Dendritic cell treated with granulocyte-macrophage colony-stimulating factor and Interleukin-4, amounts not matched to agents 40 ng/mL and 50 ng/mL, for 4 days (primary cell): ENCODE results near the gene ZBTB16.
"Not testable (repeated sequence)": the region's sequence is repeated elsewhere in the genome, so short reads cannot be mapped to it uniquely, and the experiment has no call there.

Source experiments
- H3K27ac Mint-ChIP-seq: one replicate; pipeline ENCODE4 v1.8.0; 2022; ENCODE audit warnings: mild to moderate bottlenecking, mixed read lengths
- H3K27me3 Mint-ChIP-seq: one replicate; pipeline ENCODE4 v1.8.0; 2022; ENCODE audit warnings: mild to moderate bottlenecking, mixed read lengths
- H3K36me3 Mint-ChIP-seq: one replicate; pipeline ENCODE4 v1.8.0; 2022; ENCODE audit warnings: low read depth, mixed read lengths
- H3K4me1 Mint-ChIP-seq: one replicate; pipeline ENCODE4 v1.8.0; 2022; ENCODE audit warnings: low read depth, mixed read lengths
- H3K4me3 Mint-ChIP-seq: one replicate; pipeline ENCODE4 v1.8.0; 2022; ENCODE audit warnings: mild to moderate bottlenecking, moderate library complexity, mixed read lengths
- H3K9me3 Mint-ChIP-seq: one replicate; pipeline ENCODE4 v1.8.0; 2022; ENCODE audit warnings: mixed read lengths
- intact Hi-C: fragments of 100-400 bp; cut with micrococcal nuclease; formaldehyde crosslinking; loops from one replicate; pipeline ENCODE4 v1.15.0; 2022

ZBTB16 gene

DNA sequence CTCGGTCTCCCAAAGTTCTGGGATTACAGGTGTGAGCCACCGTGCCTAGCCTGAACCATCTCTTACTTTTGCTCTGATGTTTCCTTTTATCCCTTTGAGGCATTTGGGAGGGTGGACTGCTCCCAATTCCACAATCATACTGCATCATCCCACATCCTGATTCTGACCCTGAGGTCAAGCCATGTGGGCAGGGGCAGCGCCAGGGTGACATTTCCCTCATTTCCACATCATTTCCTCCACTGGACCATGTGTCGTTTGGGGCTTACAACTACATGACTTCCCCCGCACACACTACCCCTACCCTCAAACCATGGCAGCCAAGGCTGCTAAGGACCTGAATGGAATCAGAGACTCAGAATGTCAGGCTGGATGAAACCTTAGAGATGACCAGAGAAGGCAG, 26.4 kb upstream of the ZBTB16 start:
- H3K27me3 Mint-ChIP-seq, result peaks cover 18% of the 10 kb centered on the region

DNA sequence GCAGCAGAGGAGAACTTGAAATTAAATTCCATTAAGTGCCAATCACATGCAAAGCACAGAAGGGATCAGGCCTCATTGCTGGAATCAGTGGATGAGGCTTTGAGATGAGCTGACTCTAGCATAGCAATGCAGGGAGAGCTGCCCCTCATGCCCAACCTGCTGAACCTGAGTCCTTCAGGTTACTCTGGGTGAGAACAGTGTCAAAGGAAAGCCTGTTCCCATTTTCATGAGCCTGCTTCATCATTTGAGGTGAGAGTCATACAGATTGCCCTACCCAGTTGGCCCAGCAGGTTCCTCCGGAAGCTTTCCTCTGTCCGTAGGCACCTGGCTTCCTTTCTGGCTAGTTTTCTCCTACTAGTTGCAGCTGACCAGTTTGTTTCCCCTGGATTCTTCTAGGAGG, 25.9 kb upstream of the ZBTB16 start:
- Mint-ChIP-seq H3K36me3 (no peaks in the 10 kb centered on the region), H3K4me1 (peaks cover 23% of the 10 kb centered on the region), H3K4me3 (no peak overlapping the region), H3K9me3 (no peaks in the 10 kb centered on the region), H3K27ac (no peak overlapping the region), H3K27me3 (peaks cover 18% of the 10 kb centered on the region)
- intact Hi-C loops, result loop anchor here (2.0 kb wide), 1 partner anchor 233 kb away; no protein-coding TSS in a partner anchor

More for the DNA sequence above, 26.4 kb upstream of the ZBTB16 start:
- H3K27ac Mint-ChIP-seq, result no peak overlapping the region
- no peaks in the 10 kb centered on the region for H3K9me3 Mint-ChIP-seq
- no peaks in the 10 kb centered on the region for H3K36me3 Mint-ChIP-seq
- no peak overlapping the region for H3K4me3 Mint-ChIP-seq
- intact Hi-C loops, result loop anchor here (2.0 kb wide), 1 partner anchor 234 kb away; no protein-coding TSS in a partner anchor
- H3K4me1 Mint-ChIP-seq, result peaks cover 23% of the 10 kb centered on the region

DNA sequence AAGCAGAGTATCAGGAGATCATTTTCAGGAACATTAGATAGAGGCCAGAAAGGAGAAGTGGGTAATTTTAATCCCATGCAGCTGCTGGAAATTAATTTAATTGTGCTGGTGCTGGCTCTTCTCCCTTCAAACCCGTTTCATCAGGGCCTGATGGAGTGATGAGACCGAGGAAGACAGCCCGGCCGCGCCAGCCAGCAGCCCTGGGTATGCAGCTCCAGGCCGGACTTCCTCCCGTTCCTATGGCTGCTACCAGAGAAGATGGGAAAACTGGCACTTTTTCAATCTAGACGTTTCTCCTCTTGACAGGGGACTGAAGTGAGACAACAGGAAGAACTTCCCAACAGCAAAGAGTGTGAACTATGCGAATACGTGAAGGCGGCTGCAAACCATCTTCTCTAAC, 24.6 kb upstream of the ZBTB16 start:
- Mint-ChIP-seq H3K27me3 (peaks cover 18% of the 10 kb centered on the region), H3K9me3 (no peaks in the 10 kb centered on the region), H3K36me3 (no peaks in the 10 kb centered on the region), H3K4me3 (no peak overlapping the region), H3K27ac (no peak overlapping the region), H3K4me1 (peaks cover 23% of the 10 kb centered on the region)
- intact Hi-C loops, result loop anchor here (5.0 kb wide), 1 partner anchor 147 kb away; no protein-coding TSS in a partner anchor

DNA sequence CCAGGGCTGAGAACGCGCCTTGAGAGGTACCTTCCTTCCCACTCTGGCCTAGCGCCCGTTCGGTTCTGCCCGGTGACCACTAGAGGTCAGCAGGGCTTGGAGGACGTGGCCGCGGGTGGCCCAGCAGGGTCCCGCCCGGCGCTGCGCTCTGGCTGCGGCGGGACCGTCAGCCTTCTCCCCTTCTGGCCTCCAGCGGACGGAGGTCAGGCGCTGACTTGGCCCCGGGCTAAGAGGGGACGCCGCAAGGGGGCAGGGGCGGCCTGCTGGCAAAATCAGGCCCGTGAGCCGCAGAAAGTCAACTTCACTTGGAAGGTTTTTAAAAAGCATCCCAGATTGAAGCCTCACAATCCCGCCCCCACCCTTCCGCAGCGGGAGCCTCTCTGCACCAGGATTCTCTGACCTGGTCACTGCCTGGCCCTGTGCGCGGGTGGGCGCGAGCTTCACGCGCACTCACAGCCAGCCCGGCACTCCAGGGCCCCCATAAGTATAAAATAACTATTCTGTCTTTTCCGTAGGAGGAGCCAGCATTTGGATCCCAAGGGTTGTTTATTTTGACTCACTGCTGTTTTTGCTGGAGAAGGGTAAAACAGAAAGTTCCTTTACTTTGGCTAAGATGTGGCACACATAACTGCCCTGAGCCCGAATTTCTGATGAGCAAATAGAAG, 23.2 kb upstream of the ZBTB16 start:
- H3K36me3 Mint-ChIP-seq, result no peaks in the 10 kb centered on the region
- no peak overlapping the region for H3K27ac Mint-ChIP-seq
- peaks cover 23% of the 10 kb centered on the region for H3K4me1 Mint-ChIP-seq
- intact Hi-C loops, result loop anchor here (1.0 to 5.0 kb wide), 3 partner anchors 139 to 224 kb away; no protein-coding TSS in a partner anchor
- peak overlapping the region; percentile 50 for H3K4me3 Mint-ChIP-seq
- no peaks in the 10 kb centered on the region for H3K9me3 Mint-ChIP-seq
- H3K27me3 Mint-ChIP-seq, result peaks cover 18% of the 10 kb centered on the region

DNA sequence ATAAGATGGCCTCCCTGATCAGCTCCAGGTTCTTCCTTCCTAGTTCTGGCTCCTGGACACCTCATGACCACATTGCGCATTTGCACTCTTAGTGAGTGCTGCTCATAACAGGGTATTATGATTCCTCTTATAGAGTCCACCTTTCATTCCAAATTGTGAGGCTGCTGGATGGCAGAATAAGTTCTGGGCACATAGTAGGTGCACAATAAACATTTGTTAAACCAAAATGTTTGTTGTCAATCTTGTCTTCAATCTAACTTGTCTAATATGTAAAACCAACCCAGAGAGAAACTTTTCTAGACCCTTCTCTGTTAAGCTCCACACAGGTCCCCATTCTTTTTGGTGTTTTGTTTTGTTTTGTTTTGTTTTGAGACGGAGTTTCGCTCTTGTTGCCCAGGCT, 22.6 kb upstream of the ZBTB16 start:
- Mint-ChIP-seq H3K27ac (no peak overlapping the region), H3K4me3 (no peak overlapping the region), H3K9me3 (no peaks in the 10 kb centered on the region), H3K36me3 (no peaks in the 10 kb centered on the region), H3K27me3 (peaks cover 18% of the 10 kb centered on the region), H3K4me1 (peaks cover 18% of the 10 kb centered on the region)
- intact Hi-C loops, result loop anchor here (1.0 to 5.0 kb wide), 3 partner anchors 140 to 223 kb away; no protein-coding TSS in a partner anchor

DNA sequence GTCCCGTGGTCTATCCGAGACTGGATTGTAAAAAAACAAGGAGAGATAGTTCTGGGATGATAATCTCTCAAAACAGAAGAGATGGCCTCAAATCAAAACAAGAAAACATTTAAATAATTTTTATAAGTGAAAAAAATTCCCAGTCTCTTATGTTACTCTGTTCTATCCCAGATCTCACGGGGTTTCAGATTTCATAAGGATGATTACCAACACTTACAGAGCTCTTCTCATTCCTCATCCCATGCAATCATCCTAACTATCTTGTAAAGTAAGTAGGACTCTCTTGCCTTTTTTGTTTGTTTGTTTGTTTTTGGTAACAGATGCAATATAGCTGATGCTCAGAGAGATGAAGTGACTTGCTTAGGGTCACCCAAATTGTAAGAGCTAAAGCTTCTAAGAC, 20.0 kb upstream of the ZBTB16 start:
- peaks cover 18% of the 10 kb centered on the region for H3K27me3 Mint-ChIP-seq
- intact Hi-C loops, result loop anchor here (5.0 kb wide), 1 partner anchor 143 kb away; no protein-coding TSS in a partner anchor
- no peak overlapping the region for H3K4me3 Mint-ChIP-seq
- peaks cover 6% of the 10 kb centered on the region for H3K4me1 Mint-ChIP-seq
- no peaks in the 10 kb centered on the region for H3K9me3 Mint-ChIP-seq
- H3K36me3 Mint-ChIP-seq, result no peaks in the 10 kb centered on the region
- H3K27ac Mint-ChIP-seq, result no peak overlapping the region

DNA sequence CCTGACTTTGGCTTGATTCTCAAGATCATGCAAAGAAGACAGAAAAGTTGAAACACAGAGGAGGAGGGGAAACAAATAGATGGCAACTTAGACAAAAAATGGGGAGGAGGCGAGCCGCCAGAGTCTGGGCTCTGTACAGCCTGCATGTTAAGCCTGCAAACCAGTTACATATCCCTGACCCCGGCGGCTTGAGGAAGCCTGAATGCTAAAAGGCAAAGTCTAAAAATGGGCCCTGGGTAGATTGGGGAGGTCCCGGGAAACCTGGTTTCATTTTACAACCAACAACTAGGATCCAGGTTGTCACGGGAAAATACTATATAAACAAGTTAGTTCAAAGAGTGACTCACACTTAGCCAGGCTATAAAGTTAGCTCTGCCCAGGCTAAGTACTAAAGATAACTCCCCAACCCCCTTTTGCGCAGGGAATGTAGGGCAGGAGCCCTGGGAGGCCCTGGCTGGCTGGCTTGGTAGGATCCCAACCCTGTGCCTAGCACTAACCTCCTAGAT, 18.8 kb upstream of the ZBTB16 start:
- H3K36me3 Mint-ChIP-seq, result no peaks in the 10 kb centered on the region
- peaks cover 6% of the 10 kb centered on the region for H3K4me1 Mint-ChIP-seq
- H3K4me3 Mint-ChIP-seq, result no peak overlapping the region
- H3K27ac Mint-ChIP-seq, result no peak overlapping the region
- peaks cover 14% of the 10 kb centered on the region for H3K27me3 Mint-ChIP-seq
- intact Hi-C loops, result no loop called here
- no peaks in the 10 kb centered on the region for H3K9me3 Mint-ChIP-seq

DNA sequence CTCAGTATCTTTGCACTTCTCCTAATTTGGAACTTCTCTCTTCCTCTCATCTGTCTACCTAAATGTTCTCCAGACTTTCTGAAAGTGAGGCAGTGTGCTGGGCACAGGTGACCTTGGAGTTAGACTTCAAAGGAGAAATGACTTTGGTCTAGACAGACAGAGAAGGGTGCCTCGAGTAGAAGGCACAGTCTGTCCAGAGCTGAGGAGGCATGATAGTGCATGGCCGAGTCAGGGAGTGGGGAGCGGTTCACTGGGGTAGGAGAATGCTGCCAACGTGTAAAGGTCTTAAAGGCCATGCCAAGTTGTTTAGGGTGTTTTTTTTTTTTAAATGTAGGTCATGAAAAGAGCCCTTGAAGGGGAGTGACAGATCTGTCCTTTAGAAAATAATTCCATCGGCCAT, 17.3 kb upstream of the ZBTB16 start:
- Mint-ChIP-seq H3K27me3 (peaks cover 2% of the 10 kb centered on the region), H3K27ac (no peak overlapping the region), H3K4me3 (no peak overlapping the region), H3K4me1 (no peaks in the 10 kb centered on the region), H3K36me3 (no peaks in the 10 kb centered on the region), H3K9me3 (no peaks in the 10 kb centered on the region)
- intact Hi-C loops, result no loop called here

DNA sequence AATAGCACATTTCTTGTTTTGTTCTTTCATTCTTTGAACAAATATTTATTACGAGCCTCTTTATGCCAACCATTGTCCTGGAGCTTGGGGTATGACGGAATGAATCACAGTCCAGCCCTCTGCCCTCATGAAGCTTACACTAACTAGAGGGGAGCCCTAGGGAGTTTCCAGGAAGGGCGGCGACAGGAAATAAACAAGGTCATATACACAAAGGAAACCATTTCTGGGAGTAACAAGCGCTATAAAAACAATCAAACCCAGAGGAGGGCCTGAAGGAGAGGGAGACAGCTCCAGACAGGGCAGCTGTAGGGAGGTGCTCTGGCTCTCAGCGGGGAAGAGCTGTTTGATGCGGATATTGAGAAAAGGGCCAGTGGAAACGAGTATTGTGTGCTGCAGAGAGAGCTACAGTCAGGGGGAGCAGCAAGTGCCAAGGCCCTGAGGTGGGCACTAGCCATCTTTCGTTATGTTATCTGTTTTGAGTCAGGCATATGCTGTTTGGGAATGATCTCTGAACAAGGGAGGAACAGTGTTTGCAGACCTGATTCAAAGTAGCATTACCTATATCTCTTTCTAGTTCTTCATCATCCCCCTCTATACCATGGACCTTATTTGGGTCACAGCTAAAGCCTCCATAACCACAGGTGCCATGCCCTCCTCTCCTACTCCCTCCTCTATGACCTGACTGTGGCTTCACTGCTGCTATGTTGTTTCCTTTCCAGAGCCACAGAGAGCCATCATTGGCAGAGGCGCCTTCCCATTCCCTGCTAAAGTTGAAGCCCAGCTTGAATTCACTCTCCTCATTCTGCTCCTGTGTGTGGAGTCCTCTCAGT, 15.3 kb upstream of the ZBTB16 start:
- intact Hi-C loops, result no loop called here
- Mint-ChIP-seq H3K4me3 (no peak overlapping the region), H3K27ac (no peak overlapping the region)

DNA sequence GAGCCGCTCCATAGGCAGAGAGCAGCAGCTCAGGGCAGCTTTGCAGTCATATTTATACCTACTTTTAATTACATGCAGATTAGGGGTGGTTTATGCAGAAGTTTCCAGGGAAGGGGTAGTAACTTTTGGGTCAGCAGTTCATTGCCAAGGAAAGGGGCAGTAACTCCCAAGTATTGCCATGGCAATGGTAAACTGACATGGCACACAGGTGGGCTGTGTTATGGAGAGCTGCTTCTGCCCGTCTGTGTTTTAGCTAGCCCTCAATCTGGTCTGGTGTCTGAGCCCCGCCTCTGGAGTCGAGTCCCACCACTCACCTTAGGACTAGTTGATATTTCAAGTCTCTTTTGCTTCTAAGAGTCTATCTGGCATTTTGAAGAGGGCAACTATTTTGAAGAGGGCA, 12.2 kb upstream of the ZBTB16 start:
- H3K9me3 Mint-ChIP-seq, result no peaks in the 10 kb centered on the region

More for the DNA sequence above, 15.3 kb upstream of the ZBTB16 start:
- no peaks in the 10 kb centered on the region for H3K36me3 Mint-ChIP-seq
- no peaks in the 10 kb centered on the region for H3K27me3 Mint-ChIP-seq
- no peaks in the 10 kb centered on the region for H3K9me3 Mint-ChIP-seq
- H3K4me1 Mint-ChIP-seq, result no peaks in the 10 kb centered on the region

DNA sequence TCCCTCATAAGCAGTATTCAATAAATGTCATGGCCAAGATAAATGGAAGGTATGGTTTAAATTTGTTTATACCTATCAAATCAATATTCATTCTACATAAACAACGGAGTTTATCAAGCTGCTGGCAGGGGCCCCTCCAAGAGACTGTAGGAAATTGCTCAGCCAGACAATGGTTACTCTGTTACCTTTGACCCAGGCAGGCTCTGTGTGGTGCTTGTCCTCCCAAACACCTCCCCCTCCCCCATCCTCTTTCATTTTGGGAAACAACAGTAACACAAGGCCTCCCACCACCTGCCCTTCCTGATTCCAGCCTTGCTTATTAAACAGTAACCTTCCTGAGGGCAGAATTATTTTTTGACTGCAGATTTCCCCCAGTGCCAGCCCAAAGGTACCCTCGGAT, 10.5 kb upstream of the ZBTB16 start:
- Mint-ChIP-seq H3K9me3 (no peaks in the 10 kb centered on the region), H3K27me3 (no peaks in the 10 kb centered on the region), H3K4me1 (no peaks in the 10 kb centered on the region), H3K36me3 (no peaks in the 10 kb centered on the region), H3K4me3 (no peak overlapping the region), H3K27ac (no peak overlapping the region)
- intact Hi-C loops, result no loop called here

More for the DNA sequence above, 12.2 kb upstream of the ZBTB16 start:
- Mint-ChIP-seq H3K4me3 (no peak overlapping the region), H3K27me3 (no peaks in the 10 kb centered on the region), H3K27ac (no peak overlapping the region), H3K36me3 (no peaks in the 10 kb centered on the region), H3K4me1 (no peaks in the 10 kb centered on the region)
- intact Hi-C loops, result no loop called here

DNA sequence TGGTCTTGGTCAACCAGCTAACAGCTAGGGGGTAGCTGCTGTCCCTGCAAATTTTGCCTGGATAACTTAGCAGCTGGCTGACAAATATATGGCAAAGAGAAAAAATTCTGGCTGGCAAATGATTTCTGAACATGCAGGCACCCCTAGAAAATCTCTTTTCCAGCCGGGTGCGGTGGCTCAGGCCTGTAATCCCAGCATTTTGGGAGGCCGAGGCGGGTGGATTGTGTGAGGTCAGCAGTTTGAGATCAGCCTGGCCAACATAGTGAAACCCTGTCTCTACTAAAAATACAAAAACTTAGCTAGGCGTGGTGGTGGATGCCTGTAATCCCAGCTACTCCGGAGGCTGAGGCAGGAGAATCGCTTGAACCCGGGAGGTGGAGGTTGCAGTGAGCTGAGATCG, 9.7 kb upstream of the ZBTB16 start:
- H3K36me3 Mint-ChIP-seq, H3K4me3 Mint-ChIP-seq, H3K27me3 Mint-ChIP-seq, intact Hi-C loops, H3K9me3 Mint-ChIP-seq, H3K4me1 Mint-ChIP-seq, H3K27ac Mint-ChIP-seq: not testable (repeated sequence)

DNA sequence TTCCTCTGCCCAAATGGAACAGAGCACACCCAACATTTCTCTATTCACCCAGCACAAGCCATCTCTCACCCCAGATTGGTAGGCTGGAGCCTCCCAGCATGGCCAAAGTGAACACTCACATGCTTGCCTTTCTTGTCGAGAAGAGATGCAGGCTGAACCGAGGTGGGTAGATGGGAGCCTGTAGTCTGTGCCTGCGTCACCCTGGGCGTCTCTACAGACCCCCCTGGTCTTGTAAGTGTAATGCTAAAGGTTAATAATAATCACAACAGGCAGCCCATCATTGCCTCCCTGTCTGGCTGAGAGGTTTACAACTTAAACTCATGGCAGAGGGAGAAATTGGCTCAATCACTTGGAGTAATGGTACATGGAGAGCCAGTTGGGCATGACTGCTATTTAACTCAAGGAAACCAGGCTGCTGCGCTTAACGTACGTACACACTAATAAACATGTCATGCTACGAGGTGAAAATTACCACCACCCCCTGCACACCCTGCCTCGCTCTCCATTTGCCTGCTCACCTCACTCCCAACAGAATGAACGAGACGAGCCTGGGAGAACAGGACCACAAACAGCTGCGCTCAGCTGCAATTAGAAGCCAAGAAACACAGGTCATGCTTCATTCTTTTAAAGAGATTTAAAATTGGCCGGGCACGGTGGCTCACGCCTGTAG, 9.1 kb upstream of the ZBTB16 start:
- Mint-ChIP-seq H3K36me3 (no peaks in the 10 kb centered on the region), H3K4me1 (no peaks in the 10 kb centered on the region), H3K4me3 (no peak overlapping the region), H3K27ac (no peak overlapping the region), H3K27me3 (no peaks in the 10 kb centered on the region), H3K9me3 (no peaks in the 10 kb centered on the region)
- intact Hi-C loops, result no loop called here

DNA sequence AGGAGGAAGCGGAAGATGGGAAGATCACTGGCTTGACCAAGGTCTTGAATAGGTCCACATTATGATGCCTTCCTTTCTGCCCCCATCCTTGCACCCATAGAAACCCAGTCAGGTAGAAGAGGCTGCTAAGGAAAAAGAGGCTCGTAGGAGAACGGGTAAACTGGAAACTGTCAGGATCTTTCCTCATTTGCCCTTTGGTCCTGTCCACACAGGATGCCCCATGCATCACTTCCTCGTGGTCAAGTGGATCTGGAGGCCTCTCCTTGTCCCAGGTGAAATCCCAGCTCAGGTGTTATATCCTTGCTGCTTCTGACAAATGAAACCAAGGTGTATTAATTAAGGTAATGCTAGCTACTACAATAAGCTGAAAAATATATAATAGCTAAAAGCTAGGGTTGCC, 8.0 kb upstream of the ZBTB16 start:
- Mint-ChIP-seq H3K9me3 (no peaks in the 10 kb centered on the region), H3K4me1 (no peaks in the 10 kb centered on the region), H3K36me3 (no peaks in the 10 kb centered on the region), H3K4me3 (no peak overlapping the region), H3K27me3 (peaks cover 6% of the 10 kb centered on the region), H3K27ac (no peak overlapping the region)
- intact Hi-C loops, result no loop called here
